ENCODE data around the gene CDC20B.
"Not testable (repeated sequence)": the region's sequence is repeated elsewhere in the genome, so short reads cannot be mapped to it uniquely, and the experiment has no call there.

Gene CDC20B

DNA sequence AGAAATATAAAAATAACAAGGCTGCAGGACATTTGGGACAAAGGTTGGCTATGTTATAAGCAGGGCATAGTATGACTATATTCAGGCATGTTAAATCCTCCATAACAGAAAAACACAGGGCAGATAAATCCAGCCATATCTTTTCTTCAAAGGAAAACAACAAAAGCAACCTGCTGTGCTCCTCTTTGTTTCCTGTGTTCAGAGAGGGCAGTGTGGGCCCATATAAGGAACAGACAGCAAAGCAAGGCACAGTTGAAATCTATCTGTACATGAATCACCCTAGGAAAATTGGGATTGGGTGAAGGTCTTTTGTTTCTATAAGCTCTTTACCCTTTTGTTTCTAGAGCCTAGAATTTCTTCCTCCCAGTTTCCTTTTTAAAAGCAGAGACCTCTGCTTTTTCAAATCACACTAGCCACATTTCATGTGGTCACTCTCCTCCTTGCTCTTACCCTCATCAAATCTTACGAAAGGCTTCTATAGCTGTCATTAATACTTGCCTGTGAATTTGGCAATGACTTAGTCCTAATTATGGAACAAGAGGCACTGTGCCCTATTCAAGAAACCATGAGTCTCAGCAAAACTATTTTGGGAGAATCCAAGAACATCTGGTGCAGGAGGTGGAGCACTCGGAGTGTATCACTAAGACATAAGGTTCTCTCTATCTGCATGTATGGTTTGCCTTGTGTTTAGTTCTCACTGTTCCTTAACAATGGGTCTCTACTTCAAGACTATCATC is 68.8 kb downstream of the CDC20B start:
- peak; percentile 8 for DNase-seq

DNA sequence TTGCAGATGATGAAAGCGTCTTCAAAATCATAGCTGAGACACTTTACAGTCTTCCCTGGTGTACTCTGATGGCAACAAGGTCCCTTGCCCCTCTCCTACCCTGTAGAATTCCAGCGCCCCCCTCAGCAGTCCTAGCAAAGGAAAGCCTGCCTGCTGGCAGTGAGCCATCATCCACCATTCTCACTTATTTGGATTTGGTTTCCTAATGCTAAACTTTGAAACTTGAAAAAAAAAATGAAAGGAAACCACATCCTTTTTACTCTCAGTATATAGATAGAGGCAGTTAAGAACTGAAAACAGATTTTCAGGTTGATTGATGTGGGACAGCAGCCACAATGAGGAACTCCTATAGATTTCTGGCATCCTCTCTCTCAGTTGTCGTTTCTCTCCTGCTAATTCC is 70.6 kb downstream of the CDC20B start, which contains the start of gene GZMA:
Gene GZMA, plus strand, starts transcription at position 299 of the 400 bp plus-strand sequence. Its CDS starts 37 bp downstream, at position 336.
- DNase-seq = no peak

DNA sequence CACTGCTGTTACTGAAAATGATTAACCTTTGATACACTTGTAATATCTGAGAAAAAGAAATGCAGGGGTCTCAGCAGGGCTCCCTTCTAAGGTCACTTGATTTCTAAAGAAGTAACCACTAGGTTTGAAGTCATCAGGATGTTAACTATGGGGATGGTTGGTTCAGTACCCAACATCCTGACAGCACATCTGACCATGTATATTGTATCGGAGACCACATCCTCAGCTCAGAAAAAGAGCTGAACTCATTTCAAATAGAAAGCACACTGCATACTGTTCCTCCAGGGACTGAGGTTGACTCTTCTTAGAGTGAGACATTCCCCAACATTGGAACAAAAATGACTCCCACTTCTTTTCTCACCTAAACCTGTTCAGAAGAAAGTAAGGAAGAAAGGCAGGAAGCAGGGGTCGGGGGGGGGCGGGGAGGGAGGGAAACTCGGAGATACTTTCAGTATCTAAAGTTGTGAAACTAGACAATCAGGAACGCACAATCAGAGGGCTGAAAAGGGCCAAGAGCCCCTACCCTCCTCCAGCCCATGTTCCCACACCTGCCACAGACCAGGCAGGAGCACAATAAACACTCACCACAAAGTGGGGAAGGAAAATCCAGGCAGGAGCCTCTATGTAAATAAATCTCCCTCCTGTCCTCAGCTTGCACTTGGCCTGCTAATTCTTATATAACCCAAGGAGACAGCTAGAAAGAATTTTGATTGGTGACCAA is 71.3 kb downstream of the CDC20B start:
- no peak for DNase-seq

DNA sequence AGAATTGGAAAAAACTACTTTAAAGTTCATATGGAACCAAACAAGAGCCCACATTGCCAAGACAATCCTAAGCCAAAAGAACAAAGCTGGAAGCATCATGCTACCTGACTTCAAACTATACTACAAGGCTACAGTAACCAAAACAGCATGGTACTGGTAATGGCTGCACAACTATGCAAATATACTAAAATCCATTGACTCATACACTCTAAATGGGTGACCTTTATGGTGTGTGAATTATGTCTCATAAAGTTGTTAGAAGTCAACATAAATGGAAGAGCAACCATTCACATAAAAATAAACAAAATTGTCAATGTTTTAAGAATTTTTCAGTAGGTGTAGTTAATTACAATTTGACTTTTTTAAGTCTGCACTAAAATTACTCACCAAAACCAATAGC is 71.8 kb downstream of the CDC20B start:
- DNase-seq = not testable (repeated sequence)

DNA sequence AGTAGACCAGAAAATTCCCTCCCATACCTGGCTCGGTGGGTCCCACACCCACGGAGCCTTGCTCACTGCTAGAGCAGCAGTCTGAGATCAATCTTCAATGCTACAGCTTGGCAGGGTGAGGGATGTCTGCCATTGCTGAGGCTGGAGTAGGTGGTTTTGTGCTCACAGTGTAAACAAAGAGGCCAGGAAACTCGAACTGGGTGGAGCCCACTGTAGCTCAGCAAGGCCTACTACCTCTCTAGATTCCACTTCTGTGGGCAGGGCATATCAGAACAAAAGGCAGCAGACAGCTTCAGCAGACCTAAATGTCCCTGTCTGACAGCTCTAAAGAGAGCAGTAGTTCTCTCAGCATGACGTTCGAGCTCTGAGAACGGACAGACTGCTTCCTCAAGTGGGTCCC is 76.1 kb downstream of the CDC20B start:
- DNase-seq = no peak

DNA sequence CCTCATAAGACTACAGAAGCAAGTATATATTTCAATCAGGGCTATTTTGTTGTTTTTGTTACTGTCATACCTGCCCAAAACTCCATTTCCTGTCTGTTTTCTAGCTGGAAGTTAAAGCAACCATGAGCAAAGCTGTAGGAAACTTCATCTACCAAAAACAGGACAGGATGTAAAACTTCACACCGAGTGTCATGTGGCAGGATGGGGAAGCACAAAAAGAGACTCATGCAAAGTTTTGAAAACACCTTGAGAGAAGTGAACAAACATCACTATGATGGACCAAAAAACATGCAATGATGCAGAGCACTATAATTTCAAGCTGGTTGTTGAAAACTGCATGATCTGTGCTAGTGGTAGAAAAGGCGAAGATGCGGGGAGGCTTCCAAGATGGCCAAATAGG is 76.8 kb downstream of the CDC20B start:
- no peak for DNase-seq

DNA sequence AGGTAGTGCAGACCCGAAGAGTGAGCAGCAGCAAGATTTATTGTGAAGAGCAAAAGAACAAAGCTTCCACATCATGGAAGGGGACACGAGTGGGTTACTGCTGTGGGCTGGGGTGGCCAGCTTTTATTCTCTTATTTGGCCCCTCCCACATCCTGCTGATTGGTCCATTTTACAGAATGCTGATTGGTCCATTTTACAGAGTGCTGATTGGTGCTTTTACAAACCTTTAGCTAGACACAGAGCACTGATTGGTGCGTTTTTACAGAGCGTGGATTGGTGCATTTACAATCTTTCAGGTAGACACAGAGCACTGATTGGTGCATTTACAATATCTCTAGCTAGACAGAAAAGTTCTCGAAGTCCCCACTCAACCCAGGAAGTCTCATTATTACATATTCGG is 82.0 kb downstream of the CDC20B start:
- not testable (repeated sequence) for DNase-seq

DNA sequence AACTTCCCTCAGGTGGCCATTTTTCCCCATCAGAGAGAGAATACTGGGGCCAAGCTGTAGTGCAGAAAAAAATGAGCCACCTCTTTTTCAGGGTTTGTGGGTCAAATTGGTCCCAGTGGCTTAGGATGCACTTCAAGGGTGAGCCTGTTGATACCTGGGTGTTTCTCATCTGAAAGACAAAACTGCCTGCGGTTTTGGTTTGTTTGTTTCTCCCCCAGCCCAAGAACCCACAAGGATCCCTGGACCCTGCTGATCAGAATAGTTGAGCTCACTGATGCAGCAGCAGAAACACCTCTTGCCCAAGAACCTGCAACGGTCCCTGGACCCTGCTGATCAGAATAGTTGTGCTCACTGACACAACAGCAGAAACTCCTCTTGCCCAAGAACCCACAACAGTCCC is 83.7 kb downstream of the CDC20B start:
- not testable (repeated sequence) for DNase-seq

DNA sequence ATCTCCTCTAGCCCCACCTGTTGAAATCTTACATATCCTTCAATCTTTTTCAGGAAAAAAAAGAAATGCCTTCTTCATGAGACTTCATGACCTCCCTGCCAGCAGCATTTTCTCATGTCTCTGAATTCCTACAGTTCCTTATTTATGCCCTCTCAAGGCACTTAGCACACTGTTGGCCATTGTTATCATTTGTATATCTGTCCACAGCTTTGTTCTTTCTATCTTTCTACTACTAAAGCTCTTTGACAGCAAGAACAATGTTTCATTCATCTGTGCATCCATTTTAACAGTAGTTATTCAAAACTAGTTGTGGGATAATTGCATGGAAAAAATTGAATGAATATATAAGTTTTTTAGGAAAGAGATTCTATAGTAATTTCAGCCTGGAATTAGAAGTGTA is 91.4 kb downstream of the CDC20B start:
- no peak for DNase-seq

DNA sequence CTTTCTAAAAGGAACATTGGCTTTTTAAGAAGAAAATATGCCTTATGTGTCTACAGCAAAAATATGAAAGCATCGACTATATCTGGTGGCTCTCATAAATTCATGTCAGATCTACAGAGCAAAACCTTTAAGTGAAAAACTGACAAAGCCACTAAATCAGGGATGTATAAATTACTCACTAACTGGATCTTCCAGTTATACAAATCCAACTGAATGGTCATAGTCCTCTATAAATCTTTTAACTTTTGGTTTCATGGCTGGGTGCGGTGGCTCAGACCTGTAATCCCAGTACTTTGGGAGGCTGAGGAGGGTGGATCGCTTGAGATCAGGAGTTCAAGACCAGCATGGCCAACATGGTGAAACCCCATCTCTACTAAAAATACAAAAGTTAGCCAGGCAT is 99.8 kb downstream of the CDC20B start:
- DNase-seq = no peak

DNA sequence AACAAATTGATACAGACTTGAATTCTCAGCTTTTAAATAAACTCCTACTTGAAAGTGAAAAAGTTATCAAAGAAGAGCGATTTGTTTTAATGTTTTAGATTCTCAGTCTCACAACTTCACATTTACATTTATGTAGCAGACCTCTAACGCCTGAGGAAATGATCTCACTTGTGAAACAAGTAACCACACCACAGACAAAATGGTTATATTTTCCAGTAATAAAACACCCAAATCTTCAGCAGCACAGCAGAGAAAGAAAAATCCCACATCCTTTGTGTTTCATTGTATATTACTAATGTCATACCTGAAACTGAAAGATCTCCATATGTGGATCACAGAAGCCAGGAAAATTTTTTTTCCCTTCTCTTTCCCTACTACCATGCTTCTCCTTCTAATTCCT is 100.3 kb downstream of the CDC20B start:
- DNase-seq = no peak

DNA sequence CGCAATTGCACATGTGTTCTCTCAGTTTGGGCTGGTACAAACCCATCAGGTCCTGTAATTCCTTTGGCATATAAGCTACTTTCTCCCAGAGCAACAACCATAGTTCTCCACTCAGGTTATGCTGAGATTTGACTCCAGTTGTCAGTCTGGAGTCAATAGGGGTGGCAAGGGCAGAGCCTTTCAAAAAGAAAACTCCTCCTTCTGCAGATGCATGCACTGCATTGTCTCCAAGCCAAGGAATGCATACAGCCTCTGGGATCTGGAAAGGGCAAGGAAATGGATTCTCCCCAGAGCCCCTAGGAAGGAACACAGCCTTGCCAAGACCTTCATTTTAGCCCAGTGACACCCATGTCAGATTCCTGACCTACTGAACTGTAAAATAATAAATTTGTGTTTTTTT is 101.6 kb downstream of the CDC20B start:
- DNase-seq = no peak

DNA sequence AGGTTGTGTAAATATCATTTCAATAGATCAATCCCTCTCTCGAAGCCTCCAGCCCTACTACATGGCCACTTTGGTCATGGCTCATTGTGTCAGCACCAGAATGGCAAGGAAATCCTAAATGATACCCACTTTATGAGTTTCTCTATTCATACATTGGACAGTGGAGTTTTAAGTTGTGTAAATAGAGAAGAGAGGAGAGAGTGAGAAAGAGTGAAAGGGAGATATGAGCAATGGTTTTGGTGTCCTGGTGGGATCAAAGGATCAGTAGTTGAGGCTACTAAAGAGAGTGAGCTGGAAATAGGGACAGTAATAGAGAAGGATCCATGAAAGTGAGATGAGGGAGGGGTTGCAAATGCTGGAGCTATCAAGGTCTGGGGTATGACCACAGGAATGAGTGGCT is 102.0 kb downstream of the CDC20B start:
- DNase-seq = no peak

DNA sequence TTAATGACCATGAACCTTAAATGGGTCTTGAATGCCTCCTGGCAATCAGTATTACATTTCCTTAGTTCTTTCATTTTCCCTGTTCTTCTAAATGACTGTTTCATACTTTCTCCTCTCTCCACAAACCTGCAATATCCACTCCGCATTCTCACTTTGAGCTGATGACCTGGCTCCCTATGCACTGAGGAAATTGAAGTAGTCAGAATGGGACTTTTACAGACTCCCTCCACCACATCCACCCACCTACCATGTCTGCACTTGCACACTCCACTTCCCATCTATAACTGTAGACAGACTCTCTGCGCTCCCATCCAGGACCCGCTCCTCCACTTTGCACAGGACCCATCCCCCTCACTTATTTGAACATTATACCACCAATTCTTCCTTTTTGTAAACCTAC is 106.7 kb downstream of the CDC20B start:
- no peak for DNase-seq

DNA sequence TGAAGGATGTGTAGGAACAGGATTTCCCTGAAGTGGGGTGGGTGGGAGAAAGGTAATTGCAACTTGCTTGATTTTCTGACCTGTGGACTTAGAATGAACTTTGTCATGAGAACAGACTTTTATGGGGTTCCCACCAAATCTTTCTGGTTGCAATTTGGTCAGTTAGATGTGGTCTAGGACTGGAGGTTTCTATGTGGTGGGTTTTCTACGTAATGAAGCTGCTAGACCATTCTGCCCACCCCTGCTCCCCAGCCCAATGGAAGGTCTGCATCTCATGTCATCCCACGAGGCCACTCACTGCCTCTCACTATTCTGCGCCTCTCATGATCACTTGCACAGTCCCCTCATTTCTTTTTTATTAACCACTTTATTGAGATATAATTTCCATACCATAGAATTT is 108.5 kb downstream of the CDC20B start:
- no peak for DNase-seq

DNA sequence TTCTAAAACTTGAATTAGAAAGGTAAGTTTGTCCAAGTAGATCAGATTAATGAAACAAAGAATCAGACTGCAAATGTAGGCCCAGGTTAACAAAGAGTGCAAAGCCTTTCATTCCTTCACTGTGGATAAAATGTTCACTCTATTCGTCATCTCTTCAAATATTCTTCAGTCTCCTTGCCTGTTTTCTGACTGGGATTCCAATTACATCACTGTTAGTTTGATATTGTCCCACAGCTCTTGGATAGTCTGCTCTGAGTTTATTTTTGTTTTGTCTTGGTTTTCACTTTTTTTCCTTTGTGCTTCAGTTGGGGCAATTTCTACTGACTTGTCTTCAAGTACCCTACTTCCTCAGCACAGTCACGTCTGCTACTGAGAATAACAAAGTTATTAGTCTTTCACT is 109.1 kb downstream of the CDC20B start:
- no peak for DNase-seq

DNA sequence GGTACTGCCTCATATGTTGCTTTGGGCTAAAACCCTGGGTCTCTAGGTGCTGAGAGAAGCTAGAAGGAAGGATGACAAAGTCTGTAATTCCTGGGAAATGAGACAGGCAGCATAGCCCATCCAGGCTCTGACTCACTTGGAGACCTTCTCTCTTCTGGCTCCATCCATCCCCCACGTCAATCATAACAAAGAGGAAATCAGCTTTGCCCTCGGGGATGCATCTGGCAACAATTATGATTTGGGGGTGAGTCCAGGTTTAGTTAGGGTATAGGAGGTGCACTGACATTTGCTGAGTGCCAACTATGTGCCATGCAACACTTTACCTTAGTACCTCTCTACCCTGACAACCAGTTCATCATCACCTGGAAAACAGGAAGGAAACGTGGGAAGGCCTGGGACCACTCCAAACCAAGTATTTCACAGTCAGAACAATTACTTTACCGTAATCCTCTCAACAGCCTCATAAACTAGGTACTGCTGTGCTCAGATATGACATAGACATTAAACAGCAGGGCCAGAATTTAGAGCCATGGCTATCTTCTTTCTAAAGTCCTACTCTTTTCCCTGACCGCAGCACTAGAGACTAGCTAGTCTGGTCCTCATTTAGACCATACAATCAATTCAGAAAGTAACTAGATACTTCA is 109.6 kb downstream of the CDC20B start:
- DNase-seq = no peak
